ENCODE data around the gene MEIS2. TPM values are rescaled to one million over a fixed set of nuclear protein-coding genes. Genes with fewer than 3 reads are reported as not detected.

The MEIS2 gene
- total and polyA plus RNA-seq, 2 of the 13 experiments (the other 11 are each of a cell fraction or from before 2014, with no cell fraction given) = 10.7 to 12.4 TPM

- TF ChIP-seq, protein P1, sequence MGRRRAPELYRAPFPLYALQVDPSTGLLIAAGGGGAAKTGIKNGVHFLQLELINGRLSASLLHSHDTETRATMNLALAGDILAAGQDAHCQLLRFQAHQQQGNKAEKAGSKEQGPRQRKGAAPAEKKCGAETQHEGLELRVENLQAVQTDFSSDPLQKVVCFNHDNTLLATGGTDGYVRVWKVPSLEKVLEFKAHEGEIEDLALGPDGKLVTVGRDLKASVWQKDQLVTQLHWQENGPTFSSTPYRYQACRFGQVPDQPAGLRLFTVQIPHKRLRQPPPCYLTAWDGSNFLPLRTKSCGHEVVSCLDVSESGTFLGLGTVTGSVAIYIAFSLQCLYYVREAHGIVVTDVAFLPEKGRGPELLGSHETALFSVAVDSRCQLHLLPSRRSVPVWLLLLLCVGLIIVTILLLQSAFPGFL (CRISPR knock-in tag; IDR thresholded peaks at IDR 0.05) = no peak
- TF ChIP-seq POGK (CRISPR knock-in tag; conservative IDR thresholded peaks at IDR 0.05) (no peak), JUND (CRISPR knock-in tag; IDR thresholded peaks at IDR 0.05) (no peak), REL (CRISPR knock-in tag; conservative IDR thresholded peaks at IDR 0.05) (no peak), ZBTB1 (CRISPR knock-in tag; IDR thresholded peaks at IDR 0.05; ENCODE audit: borderline replicate concordance) (no peak), RFX1 (IDR thresholded peaks at IDR 0.05) (no peak), HNRNPH1 (optimal IDR thresholded peaks at IDR 0.05; ENCODE audit: low read depth, low read length) (no peak), ZNF550 (CRISPR knock-in tag; IDR thresholded peaks at IDR 0.05; ENCODE audit: borderline replicate concordance) (no peak)
- TF ChIP-seq, protein P2, sequence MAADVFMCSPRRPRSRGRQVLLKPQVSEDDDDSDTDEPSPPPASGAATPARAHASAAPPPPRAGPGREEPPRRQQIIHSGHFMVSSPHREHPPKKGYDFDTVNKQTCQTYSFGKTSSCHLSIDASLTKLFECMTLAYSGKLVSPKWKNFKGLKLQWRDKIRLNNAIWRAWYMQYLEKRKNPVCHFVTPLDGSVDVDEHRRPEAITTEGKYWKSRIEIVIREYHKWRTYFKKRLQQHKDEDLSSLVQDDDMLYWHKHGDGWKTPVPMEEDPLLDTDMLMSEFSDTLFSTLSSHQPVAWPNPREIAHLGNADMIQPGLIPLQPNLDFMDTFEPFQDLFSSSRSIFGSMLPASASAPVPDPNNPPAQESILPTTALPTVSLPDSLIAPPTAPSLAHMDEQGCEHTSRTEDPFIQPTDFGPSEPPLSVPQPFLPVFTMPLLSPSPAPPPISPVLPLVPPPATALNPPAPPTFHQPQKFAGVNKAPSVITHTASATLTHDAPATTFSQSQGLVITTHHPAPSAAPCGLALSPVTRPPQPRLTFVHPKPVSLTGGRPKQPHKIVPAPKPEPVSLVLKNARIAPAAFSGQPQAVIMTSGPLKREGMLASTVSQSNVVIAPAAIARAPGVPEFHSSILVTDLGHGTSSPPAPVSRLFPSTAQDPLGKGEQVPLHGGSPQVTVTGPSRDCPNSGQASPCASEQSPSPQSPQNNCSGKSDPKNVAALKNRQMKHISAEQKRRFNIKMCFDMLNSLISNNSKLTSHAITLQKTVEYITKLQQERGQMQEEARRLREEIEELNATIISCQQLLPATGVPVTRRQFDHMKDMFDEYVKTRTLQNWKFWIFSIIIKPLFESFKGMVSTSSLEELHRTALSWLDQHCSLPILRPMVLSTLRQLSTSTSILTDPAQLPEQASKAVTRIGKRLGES (CRISPR knock-in tag; IDR thresholded peaks at IDR 0.05; ENCODE audit: borderline replicate concordance) = no peak
Observed at GRCh38 chr15:36903922-36904556, 196.3 kb downstream of the MEIS2 start (continued).

Data from HepG2 (cell line).